GM19397 (cell line): ENCODE measurements around the gene CD38.
"Not testable (repeated sequence)": the region's sequence is repeated elsewhere in the genome, so short reads cannot be mapped to it uniquely, and the experiment has no call there.

ENCODE experiments used
- ATAC-seq: cut with Tn5 transposase; IDR thresholded peaks from one replicate; pipeline ENCODE4 v1.9.1; 2021; ENCODE audit warnings: mild to moderate bottlenecking, moderate library complexity; ENCODE audit not compliant: unreplicated experiment

Gene CD38

GRCh38 chr4:15758294-15758693 is 19.8 kb upstream of the CD38 start:
- no peak for ATAC-seq

GRCh38 chr4:15762460-15762859 is 15.7 kb upstream of the CD38 start:
- not testable (repeated sequence) for ATAC-seq

- ATAC-seq: no peak
Measured at GRCh38 chr4:15765391-15765790, 12.7 kb upstream of the CD38 start.

- peak; percentile 72 for ATAC-seq
Measured at GRCh38 chr4:15765910-15766697, 12.0 kb upstream of the CD38 start.

GRCh38 chr4:15766821-15767220 is 11.3 kb upstream of the CD38 start:
- ATAC-seq: no peak

GRCh38 chr4:15769202-15769601 is 8.9 kb upstream of the CD38 start:
- no peak for ATAC-seq

GRCh38 chr4:15771216-15772058 is 6.7 kb upstream of the CD38 start:
- peak; percentile 64 for ATAC-seq

- no peak for ATAC-seq
Measured at GRCh38 chr4:15774020-15774420, 4.1 kb upstream of the CD38 start.

- no peak for ATAC-seq
Measured at GRCh38 chr4:15776871-15777648, 1.1 kb upstream of the CD38 start.

- no peak for ATAC-seq
Measured at GRCh38 chr4:15777697-15778288, 335 bp upstream of the CD38 start.

GRCh38 chr4:15779306-15779705 is 1.2 kb downstream of the CD38 start:
- ATAC-seq: no peak

- no peak for ATAC-seq
Measured at GRCh38 chr4:15779809-15780208, 1.7 kb downstream of the CD38 start.

GRCh38 chr4:15781427-15782095 is 3.4 kb downstream of the CD38 start:
- ATAC-seq: no peak

- no peak for ATAC-seq
Measured at GRCh38 chr4:15783676-15784075, 5.5 kb downstream of the CD38 start.

GRCh38 chr4:15784959-15785634 is 7.0 kb downstream of the CD38 start:
- peak; percentile 78 for ATAC-seq

- no peak for ATAC-seq
Measured at GRCh38 chr4:15786743-15787142, 8.6 kb downstream of the CD38 start.

GRCh38 chr4:15792974-15793373 is 14.8 kb downstream of the CD38 start:
- ATAC-seq: no peak

GRCh38 chr4:15793506-15794363 is 15.6 kb downstream of the CD38 start:
- ATAC-seq: no peak

- no peak for ATAC-seq
Measured at GRCh38 chr4:15794426-15794825, 16.3 kb downstream of the CD38 start.
